ENCODE measurements around the gene ACSL1. TPM values are rescaled to one million over a fixed set of nuclear protein-coding genes. Genes with fewer than 3 reads are reported as not detected.
A peak's percentile ranks its signal among the peaks of the same experiment; 100 is the strongest.

Gene ACSL1
- total and polyA plus RNA-seq, 2 experiments from 2014 or later, result 6.2 to 13.1 TPM

DNA sequence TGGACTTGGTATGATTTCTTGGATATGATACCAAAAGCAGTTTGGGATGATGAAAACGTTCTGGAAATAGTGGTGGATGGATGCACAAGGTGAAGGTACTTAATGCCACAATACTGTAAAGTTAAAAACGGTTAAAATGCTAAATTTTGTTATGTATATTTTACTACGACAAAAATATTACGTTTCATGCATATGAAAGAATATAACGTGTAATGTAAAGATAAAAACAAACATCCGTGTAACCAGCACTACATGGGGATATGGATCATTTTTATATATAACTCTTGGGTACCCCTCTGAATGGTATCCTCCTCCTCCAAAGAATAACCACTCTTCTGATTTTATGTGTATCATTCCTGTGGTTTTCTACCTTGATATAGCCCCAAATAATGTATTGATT is 91.0 kb downstream of the ACSL1 start:
- TF ChIP-seq JUNB (IDR thresholded peaks at IDR 0.05; ENCODE audit: unreplicated experiment), result no peak
- TF ChIP-seq, protein P1, sequence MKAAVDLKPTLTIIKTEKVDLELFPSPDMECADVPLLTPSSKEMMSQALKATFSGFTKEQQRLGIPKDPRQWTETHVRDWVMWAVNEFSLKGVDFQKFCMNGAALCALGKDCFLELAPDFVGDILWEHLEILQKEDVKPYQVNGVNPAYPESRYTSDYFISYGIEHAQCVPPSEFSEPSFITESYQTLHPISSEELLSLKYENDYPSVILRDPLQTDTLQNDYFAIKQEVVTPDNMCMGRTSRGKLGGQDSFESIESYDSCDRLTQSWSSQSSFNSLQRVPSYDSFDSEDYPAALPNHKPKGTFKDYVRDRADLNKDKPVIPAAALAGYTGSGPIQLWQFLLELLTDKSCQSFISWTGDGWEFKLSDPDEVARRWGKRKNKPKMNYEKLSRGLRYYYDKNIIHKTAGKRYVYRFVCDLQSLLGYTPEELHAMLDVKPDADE (IDR thresholded peaks at IDR 0.05), result no peak
- no peak for TF ChIP-seq ZNF331 (CRISPR knock-in tag; IDR thresholded peaks at IDR 0.05; ENCODE audit: low read depth)
- TF ChIP-seq, protein P2, sequence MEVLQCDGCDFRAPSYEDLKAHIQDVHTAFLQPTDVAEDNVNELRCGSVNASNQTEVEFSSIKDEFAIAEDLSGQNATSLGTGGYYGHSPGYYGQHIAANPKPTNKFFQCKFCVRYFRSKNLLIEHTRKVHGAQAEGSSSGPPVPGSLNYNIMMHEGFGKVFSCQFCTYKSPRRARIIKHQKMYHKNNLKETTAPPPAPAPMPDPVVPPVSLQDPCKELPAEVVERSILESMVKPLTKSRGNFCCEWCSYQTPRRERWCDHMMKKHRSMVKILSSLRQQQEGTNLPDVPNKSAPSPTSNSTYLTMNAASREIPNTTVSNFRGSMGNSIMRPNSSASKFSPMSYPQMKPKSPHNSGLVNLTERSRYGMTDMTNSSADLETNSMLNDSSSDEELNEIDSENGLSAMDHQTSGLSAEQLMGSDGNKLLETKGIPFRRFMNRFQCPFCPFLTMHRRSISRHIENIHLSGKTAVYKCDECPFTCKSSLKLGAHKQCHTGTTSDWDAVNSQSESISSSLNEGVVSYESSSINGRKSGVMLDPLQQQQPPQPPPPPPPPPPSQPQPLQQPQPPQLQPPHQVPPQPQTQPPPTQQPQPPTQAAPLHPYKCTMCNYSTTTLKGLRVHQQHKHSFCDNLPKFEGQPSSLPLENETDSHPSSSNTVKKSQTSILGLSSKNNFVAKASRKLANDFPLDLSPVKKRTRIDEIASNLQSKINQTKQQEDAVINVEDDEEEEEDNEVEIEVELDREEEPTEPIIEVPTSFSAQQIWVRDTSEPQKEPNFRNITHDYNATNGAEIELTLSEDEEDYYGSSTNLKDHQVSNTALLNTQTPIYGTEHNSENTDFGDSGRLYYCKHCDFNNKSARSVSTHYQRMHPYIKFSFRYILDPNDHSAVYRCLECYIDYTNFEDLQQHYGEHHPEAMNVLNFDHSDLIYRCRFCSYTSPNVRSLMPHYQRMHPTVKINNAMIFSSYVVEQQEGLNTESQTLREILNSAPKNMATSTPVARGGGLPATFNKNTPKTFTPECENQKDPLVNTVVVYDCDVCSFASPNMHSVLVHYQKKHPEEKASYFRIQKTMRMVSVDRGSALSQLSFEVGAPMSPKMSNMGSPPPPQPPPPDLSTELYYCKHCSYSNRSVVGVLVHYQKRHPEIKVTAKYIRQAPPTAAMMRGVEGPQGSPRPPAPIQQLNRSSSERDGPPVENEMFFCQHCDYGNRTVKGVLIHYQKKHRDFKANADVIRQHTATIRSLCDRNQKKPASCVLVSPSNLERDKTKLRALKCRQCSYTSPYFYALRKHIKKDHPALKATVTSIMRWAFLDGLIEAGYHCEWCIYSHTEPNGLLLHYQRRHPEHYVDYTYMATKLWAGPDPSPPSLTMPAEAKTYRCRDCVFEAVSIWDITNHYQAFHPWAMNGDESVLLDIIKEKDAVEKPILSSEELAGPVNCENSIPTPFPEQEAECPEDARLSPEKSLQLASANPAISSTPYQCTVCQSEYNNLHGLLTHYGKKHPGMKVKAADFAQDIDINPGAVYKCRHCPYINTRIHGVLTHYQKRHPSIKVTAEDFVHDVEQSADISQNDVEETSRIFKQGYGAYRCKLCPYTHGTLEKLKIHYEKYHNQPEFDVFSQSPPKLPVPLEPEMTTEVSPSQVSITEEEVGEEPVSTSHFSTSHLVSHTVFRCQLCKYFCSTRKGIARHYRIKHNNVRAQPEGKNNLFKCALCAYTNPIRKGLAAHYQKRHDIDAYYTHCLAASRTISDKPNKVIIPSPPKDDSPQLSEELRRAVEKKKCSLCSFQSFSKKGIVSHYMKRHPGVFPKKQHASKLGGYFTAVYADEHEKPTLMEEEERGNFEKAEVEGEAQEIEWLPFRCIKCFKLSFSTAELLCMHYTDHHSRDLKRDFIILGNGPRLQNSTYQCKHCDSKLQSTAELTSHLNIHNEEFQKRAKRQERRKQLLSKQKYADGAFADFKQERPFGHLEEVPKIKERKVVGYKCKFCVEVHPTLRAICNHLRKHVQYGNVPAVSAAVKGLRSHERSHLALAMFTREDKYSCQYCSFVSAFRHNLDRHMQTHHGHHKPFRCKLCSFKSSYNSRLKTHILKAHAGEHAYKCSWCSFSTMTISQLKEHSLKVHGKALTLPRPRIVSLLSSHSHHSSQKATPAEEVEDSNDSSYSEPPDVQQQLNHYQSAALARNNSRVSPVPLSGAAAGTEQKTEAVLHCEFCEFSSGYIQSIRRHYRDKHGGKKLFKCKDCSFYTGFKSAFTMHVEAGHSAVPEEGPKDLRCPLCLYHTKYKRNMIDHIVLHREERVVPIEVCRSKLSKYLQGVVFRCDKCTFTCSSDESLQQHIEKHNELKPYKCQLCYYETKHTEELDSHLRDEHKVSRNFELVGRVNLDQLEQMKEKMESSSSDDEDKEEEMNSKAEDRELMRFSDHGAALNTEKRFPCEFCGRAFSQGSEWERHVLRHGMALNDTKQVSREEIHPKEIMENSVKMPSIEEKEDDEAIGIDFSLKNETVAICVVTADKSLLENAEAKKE (CRISPR knock-in tag; IDR thresholded peaks at IDR 0.05), result no peak
- TF ChIP-seq POLR2AphosphoS5 (IDR thresholded peaks at IDR 0.05; ENCODE audit: low read depth), result no peak
- TF ChIP-seq, protein P3, sequence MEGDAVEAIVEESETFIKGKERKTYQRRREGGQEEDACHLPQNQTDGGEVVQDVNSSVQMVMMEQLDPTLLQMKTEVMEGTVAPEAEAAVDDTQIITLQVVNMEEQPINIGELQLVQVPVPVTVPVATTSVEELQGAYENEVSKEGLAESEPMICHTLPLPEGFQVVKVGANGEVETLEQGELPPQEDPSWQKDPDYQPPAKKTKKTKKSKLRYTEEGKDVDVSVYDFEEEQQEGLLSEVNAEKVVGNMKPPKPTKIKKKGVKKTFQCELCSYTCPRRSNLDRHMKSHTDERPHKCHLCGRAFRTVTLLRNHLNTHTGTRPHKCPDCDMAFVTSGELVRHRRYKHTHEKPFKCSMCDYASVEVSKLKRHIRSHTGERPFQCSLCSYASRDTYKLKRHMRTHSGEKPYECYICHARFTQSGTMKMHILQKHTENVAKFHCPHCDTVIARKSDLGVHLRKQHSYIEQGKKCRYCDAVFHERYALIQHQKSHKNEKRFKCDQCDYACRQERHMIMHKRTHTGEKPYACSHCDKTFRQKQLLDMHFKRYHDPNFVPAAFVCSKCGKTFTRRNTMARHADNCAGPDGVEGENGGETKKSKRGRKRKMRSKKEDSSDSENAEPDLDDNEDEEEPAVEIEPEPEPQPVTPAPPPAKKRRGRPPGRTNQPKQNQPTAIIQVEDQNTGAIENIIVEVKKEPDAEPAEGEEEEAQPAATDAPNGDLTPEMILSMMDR (conservative IDR thresholded peaks at IDR 0.05; ENCODE audit: low read depth in 2 of 2), result no peak
- TF ChIP-seq NANOG (IDR thresholded peaks at IDR 0.05; ENCODE audit: borderline replicate concordance), result no peak
- TF ChIP-seq STAT1 (IDR thresholded peaks at IDR 0.05; ENCODE audit: unreplicated experiment), result no peak
- TF ChIP-seq, protein P4, sequence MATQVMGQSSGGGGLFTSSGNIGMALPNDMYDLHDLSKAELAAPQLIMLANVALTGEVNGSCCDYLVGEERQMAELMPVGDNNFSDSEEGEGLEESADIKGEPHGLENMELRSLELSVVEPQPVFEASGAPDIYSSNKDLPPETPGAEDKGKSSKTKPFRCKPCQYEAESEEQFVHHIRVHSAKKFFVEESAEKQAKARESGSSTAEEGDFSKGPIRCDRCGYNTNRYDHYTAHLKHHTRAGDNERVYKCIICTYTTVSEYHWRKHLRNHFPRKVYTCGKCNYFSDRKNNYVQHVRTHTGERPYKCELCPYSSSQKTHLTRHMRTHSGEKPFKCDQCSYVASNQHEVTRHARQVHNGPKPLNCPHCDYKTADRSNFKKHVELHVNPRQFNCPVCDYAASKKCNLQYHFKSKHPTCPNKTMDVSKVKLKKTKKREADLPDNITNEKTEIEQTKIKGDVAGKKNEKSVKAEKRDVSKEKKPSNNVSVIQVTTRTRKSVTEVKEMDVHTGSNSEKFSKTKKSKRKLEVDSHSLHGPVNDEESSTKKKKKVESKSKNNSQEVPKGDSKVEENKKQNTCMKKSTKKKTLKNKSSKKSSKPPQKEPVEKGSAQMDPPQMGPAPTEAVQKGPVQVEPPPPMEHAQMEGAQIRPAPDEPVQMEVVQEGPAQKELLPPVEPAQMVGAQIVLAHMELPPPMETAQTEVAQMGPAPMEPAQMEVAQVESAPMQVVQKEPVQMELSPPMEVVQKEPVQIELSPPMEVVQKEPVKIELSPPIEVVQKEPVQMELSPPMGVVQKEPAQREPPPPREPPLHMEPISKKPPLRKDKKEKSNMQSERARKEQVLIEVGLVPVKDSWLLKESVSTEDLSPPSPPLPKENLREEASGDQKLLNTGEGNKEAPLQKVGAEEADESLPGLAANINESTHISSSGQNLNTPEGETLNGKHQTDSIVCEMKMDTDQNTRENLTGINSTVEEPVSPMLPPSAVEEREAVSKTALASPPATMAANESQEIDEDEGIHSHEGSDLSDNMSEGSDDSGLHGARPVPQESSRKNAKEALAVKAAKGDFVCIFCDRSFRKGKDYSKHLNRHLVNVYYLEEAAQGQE (IDR thresholded peaks at IDR 0.05; ENCODE audit: unreplicated experiment), result no peak
- TF ChIP-seq EZH2 (IDR thresholded peaks at IDR 0.05; ENCODE audit: low read depth, unreplicated experiment), result no peak
- no peak for TF ChIP-seq CREB1 (CRISPR knock-in tag; IDR thresholded peaks at IDR 0.05; ENCODE audit: low read depth)
- no peak for TF ChIP-seq ZNF114 (CRISPR knock-in tag; IDR thresholded peaks at IDR 0.05)
- no peak for TF ChIP-seq EZH2phosphoT487 (IDR thresholded peaks at IDR 0.05; ENCODE audit: unreplicated experiment)
- H3K4me1 ChIP-seq (ENCODE audit: insufficient read depth), result peaks cover 20% of the 10 kb centered on the region

More for the DNA sequence above, 91.0 kb downstream of the ACSL1 start:
- Mint-ChIP-seq H3K4me1 (peaks cover 42% of the 10 kb centered on the region), H3K9me3 (peaks cover 12% of the 10 kb centered on the region), H3K27ac (no peak overlapping the region), H3K4me3 (peak overlapping the region; percentile 94), H3K36me3 (ENCODE audit: low read depth) (peaks cover 30% of the 10 kb centered on the region), H3K27me3 (ENCODE audit: insufficient read depth, low read depth, poor library complexity) (peaks cover 5% of the 10 kb centered on the region)
- H3K4me2 ChIP-seq, result peak overlapping the region; percentile 77
- peak overlapping the region; percentile 56 for H3K4me3 ChIP-seq
- peak overlapping the region; percentile 35 for H2AFZ ChIP-seq
- H3K36me3 ChIP-seq (ENCODE audit: insufficient read depth), result peaks cover 5% of the 10 kb centered on the region; the same call in 1 of the 2 replicates
- H3K9me2 ChIP-seq (ENCODE audit: insufficient read depth), result no peaks in the 10 kb centered on the region
- H3K79me2 ChIP-seq (replicated peaks; ENCODE audit: insufficient read depth), result peaks cover 41% of the 10 kb centered on the region
- 0 out of 2 replicates have a peak overlapping the region, but pooled peaks have one; percentile 42 for H3K27ac ChIP-seq (ENCODE audit: low read depth)
- no peaks in the 10 kb centered on the region for H3K27me3 ChIP-seq (ENCODE audit: insufficient read depth)
- H4K20me1 ChIP-seq (replicated peaks; ENCODE audit: insufficient read depth), result peaks cover 20% of the 10 kb centered on the region
- DNase-seq (ENCODE audit: low spot score) (no peak), ATAC-seq (no peak)
- H3F3A ChIP-seq (replicated peaks; ENCODE audit: low read depth), result no peaks in the 10 kb centered on the region

Measured in GM23338 (cell line).